SKM-1 (cell line): ENCODE results near the gene DCAF10.
"Not testable (repeated sequence)": the region's sequence is repeated elsewhere in the genome, so short reads cannot be mapped to it uniquely, and the experiment has no call there.

Source experiments
- DNase-seq: peaks from one replicate; lab custom pipeline; 2025; ENCODE audit not compliant: unreplicated experiment; lab: John Stamatoyannopoulos, UW

The DCAF10 gene, protein sequence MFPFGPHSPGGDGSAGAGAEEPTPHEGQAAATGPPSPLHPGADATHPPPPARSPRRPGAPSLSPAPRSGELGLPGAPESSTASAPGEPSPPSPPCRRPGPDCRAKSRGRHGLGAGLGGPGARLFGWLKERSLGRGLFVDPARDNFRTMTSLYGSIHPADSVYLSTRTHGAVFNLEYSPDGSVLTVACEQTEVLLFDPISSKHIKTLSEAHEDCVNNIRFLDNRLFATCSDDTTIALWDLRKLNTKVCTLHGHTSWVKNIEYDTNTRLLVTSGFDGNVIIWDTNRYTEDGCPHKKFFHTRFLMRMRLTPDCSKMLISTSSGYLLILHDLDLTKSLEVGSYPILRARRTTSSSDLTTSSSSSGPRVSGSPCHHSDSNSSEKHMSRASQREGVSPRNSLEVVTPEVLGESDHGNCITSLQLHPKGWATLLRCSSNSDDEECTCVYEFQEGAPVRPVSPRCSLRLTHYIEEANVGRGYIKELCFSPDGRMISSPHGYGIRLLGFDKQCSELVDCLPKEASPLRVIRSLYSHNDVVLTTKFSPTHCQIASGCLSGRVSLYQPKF

DNA sequence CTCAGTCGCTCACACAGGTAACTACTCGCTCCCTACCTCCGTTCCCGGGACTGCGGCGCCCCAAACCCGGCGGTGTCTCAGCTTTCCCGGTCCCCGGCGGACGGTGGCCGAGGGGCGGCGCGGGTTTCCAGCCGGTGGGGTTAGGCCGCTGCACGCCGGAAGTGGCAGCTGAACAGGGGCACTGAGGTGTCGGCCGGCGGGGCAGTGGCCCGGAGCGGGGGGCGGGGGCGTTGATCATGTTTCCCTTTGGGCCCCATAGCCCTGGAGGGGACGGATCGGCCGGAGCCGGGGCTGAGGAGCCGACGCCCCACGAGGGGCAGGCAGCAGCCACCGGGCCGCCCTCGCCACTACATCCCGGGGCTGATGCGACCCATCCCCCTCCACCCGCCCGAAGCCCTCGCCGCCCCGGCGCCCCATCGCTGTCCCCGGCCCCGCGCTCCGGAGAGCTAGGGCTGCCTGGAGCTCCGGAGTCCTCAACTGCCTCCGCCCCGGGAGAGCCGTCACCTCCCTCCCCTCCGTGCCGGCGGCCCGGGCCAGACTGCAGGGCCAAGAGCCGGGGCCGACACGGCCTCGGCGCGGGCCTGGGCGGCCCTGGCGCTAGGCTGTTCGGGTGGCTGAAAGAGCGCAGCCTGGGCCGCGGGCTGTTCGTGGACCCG, at the start of gene DCAF10:
DCAF10 (plus strand) TSS at position 167 of the 656 bp plus-strand sequence; CDS start at position 237, 70 bp downstream.
- peak; percentile 53 for DNase-seq

DNA sequence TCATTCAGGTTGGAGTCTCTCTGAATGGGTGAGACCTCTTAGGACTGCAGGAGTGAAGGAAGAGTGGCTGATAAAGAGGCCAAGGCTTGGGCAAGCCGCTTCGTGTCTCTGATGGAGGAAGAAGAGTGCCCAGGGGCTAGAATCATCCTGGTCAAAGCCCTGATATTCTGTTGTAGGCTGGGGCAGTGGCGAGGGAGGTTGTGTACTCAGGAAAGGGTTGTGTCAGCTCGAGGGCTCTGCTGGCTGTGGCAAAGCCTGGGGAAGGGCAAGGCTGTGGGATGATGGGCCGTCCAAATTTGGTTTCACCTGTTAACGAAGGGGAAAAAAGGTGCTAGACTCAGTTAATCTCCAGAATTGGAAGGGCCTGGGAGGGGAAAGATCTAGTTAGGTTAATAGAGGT, 49.4 kb upstream of the DCAF10 start:
- no peak for DNase-seq

DNA sequence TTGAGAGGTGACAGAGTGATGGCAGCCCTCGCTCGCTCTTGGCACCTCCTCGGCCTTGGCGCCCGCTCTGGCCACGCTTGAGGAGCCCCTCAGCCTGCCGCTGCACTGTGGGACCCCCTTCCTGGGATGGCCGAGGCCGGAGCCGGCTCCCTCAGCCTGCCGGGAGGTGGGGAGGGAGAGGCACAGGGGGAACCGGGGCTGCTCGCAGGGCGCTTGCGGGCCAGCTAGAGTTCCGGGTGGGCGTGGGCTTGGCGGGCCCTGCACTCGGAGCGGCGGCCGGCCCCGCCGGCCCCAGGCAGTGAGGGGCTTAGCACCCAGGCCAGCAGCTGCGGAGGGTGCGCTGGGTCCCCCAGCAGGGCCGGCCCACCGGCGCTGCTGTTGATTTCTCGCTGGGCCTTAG, 48.9 kb upstream of the DCAF10 start:
- not testable (repeated sequence) for DNase-seq

DNA sequence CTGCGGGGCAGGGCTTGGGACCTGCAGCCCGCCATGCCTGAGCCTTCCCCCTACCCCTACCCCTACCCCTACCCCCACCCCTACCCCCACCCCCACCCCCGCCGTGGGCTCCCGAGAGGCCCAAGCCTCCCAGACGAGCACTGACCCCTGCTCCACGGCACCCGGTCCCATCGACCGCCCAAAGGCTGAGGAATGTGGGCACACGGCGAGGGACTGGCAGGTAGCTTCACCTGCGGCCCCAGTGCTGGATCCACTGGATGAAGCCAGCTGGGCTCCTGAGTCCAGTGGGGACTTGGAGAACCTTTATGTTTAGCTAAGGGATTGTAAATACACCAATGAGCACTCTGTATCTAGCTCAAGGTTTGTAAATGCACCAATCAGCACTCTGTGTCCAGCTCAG, 48.5 kb upstream of the DCAF10 start:
- not testable (repeated sequence) for DNase-seq

DNA sequence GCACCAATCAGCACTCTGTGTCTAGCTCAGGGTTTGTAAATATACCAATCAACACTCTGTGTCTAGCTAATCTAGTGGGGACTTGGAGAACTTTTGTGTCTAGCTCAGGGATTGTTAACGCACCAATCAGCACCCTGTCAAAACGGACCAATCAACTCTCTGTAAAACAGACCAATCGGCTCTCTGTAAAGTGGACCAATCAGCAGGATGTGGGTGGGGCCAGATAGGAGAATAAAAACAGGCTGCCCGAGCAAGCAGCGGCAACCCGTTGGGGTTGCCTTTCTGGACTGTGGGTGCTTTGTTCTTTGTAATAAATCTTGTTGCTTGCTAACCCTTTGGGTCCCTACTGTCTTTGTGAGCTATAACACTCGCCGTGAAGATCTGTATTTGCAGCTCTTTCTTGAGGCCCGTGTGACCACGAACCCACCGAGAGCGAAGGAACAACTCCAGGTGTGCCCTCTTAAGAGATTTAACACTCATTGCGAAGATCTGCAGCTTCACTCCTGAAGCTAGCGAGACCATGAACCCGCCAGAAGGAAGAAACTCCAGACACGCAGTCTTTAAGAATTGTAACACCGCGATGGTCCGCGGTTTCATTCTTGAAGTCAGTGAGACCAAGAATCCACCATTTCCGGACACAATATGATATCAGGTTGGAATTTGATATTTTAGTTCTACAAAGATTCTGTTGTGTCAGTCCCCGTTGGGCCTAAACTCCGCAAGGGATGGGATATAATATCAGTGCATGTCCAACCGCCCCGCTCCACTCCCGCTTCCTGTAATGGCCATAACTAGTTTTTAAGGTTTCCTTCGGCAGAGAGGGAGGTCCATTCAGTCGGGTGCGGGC, 47.7 kb upstream of the DCAF10 start:
- DNase-seq = no peak

DNA sequence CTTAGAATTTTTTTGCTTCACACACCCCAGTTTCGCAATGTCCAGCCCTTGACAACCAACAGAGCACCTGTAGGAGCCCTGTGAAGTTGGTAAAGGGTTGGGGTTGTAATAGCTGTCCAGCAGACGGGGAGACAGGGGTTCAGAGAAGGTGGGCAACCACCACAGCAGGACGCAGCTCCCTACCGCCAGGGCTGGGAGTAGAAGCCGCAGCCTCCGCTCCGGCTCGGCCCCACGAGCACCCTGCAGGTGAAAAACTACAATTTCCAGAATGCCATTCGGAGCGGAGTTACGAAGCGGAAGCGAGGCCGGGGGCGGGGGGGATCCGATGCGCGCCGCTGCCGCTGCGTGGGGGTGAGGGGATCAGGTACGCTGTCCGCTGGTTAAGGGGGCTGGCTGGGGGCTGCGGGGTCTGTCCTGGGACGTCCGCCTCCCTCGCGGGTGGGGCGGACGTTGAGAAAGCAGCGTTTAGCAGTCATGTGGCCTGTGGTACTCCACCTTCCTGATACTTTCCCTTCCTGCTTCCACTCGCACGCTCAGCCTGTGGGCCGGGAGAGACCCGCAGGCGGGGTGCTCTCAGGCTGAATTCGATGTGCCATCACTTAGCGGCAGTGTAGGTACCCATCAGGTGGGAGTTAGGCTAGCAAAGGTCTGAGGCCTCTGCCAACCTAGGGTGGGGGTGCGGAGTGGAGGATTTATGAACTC, 47.0 kb upstream of the DCAF10 start, which contains the start of gene TRMT10B:
TRMT10B (plus strand) TSS at position 317 of the 702 bp plus-strand sequence. CDS start 8,127 bp downstream, outside the sequence.
- DNase-seq = peak; percentile 43

DNA sequence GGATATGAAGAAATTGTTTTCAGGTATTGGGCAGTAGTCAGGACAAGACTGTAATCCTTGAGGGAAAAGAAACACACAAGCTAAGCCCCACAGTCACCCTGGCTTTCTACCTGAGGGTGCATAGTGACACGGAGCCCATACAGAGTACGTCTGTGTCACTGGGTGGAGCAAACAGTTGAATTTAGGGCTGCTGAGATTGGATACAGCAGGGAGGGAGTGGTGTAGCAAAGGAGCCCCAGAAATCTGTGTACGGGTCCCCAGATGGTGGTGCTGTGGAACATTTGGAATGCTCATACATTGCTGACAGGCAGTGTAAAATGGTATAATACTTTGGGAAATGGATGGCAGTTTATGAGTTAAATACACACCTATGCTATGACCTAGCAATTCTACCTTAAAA, 41.9 kb upstream of the DCAF10 start:
- no peak for DNase-seq

DNA sequence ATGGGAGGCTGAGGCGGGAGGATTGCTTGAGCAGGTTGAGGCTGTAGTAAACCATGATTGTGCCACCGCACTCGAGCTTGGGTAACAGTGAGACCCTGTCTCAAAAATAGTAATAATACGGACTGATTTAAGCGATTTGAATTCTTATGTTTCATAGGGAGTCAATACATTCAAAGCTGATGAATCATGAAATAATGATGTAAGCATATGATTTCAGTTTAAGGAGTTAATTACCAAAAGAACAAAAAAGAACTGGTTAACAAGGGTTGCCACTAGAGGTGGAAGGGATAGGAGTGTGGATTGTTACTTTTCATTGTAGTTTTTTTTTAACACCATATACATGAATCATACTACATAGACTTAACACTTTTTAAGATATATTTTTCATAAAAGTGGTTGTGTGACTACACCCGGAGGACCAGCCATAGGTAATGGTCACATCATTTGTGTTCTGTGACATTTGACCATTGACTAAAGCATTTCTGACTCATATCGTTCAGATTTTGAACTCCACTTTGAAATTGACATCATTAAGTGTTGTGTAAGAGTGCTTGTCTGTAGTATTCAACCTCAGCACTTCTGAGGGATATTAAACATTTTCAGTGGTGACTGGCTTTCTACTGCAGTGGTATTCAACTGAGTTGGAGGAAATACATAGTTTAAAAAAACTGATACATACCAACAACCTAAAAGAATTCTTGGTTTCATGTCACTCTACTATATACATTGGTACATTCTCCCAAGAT, 40.0 kb upstream of the DCAF10 start:
- no peak for DNase-seq

DNA sequence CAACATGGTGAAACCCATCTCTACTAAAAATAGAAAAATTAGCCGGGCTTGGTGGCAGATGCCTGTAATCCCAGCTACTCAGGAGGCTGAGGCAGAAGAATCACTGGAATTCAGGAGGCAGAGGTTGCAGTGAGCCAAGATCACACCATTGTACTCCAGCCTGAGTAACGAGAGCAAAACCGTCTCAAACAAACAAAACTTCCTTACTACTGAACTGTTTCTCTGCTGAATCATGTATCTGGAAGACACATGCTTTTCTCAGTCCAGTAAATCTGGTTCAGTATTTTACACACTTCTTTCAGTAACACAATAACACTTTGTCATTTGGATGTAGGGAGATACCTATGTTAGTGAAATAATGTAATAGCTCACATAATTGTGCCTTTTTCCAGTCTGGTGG, 39.1 kb upstream of the DCAF10 start:
- no peak for DNase-seq

DNA sequence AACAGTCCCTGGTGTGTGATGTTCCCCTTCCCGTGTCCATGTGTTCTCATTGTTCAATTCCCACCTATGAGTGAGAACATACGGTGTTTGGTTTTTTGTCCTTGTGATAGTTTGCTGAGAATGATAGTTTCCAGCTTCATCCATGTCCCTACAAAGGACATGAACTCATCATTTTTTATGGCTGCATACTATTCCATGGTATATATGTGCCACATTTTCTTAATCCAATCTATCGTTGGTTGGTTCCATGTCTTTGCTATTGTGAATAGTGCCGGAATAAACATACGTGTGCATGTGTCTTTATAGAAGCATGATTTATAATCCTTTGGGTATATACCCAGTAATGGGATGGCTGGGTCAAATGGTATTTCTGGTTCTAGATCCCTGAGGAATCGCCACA, 35.3 kb upstream of the DCAF10 start:
- not testable (repeated sequence) for DNase-seq

DNA sequence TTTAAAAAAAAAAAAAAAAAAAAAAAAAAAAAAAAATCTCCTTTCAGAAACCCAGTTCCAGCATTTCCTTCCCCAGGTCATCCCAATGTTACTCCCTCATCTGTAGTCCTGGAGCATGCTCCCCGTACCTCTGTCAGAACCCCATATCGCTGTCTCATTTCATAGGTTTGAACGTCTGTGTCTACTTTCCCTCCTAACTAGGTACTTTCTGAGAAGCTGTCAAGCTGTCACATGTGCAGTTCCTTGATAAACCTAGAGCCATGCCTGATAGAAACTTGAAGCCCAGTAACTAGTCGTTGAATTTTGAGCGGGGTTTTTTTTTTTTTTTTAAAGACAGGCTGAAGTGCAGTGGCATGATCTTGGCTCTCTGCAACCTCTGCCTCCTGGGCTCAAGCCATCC, 31.3 kb upstream of the DCAF10 start:
- no peak for DNase-seq

DNA sequence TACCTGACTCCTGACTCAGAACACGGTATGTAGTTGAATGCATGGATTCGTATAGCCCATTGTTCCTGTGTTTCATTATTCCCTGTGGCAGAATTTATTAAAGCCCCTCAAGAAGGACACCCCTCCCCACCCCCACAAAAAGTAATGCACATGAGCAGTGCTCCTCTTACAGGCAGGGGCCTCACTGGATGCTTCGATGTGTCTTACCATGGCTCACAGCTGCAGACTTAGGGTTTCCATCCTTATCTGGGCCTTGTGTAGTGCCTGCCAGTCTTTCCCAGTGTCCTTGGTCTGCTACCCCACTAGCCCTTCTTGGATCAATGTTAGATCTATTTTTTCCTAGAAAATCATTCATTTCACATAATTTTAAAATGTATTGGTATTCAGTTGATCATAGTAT, 30.6 kb upstream of the DCAF10 start:
- DNase-seq = no peak

DNA sequence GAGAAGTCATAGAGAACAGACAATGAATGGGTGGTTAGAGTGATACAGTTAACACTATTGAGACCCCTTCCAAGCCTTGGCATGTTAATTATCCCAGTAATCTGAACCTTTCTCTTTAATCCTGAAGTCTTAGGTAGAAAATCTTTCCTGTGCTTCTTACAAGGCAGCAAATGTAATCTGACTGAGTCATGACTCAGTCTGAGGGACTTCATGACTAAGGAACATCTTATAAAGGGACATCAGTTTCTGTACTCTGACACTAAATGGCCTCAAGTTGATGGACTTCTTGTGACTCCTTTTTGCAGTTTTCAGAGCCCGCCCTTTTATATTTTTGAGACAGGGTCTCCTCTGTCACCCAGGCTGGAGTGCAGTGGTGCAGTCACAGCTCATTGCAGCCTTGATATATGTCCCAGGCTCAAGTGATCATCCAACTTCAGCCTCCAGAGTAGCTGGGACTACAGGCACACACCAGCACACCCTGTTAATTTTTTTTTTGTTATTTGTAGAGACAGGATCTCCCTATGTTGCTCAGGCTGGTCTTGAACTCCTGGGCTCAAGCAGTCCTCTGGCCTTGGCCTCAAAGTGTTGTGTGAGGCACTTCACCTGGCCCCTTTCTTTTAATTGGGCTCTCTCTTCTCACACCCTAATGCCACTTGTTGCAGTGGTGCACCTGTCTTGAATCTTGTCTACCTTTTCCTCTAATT, 25.2 kb upstream of the DCAF10 start:
- DNase-seq = no peak

DNA sequence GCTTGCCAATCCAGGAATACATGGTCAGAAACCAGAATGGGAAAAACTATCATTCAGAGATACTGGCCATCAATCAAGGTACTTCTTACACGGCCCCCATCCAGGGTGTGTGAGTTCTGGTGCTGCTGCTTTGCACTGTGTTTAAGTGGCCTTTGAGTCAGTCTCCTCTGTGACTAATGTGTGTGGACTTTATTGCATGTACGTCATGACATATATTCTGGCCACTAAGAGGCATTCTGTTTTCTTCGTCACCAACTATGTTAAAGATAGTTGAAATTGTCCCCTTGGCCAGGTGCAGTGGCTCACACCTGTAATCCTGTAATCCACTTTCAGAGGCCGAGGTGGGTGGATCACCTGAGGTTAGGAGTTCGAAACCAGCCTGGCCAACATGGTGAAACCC, 24.3 kb upstream of the DCAF10 start:
- no peak for DNase-seq

DNA sequence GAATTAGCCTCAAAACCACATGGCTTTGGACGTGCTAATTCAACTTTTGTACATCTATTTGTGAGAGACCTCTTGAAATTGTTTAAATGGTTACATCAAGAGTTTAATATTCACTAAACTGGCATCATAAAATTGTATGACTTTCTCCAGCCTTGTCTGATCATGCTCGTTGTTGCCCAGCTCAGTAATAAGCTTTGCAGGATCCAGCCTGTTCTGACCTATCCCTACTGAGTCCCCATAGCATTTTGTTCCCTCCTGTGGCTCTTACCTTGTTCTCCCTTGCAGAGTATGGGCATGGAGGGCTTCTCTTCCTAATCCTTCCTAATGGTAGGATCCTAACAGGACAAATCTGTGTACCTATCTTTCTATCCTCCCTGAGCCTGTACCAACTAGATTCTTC, 22.1 kb upstream of the DCAF10 start:
- no peak for DNase-seq

DNA sequence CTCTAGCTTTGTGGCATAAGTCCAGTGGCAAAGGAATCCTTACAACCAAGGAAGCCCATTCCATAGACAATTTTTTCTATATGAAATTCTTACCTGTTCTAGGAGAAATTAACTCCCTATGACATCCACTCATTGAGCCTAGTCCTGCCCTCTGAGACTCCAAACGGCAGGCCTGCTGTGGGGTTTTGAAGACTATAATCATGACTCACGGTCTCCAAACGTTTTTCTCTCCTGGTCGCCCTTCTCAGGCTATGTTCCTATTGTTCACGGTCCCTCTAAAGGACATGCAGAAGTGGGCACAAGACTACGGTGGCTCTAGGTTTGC, 16.3 kb upstream of the DCAF10 start:
- DNase-seq = no peak

DNA sequence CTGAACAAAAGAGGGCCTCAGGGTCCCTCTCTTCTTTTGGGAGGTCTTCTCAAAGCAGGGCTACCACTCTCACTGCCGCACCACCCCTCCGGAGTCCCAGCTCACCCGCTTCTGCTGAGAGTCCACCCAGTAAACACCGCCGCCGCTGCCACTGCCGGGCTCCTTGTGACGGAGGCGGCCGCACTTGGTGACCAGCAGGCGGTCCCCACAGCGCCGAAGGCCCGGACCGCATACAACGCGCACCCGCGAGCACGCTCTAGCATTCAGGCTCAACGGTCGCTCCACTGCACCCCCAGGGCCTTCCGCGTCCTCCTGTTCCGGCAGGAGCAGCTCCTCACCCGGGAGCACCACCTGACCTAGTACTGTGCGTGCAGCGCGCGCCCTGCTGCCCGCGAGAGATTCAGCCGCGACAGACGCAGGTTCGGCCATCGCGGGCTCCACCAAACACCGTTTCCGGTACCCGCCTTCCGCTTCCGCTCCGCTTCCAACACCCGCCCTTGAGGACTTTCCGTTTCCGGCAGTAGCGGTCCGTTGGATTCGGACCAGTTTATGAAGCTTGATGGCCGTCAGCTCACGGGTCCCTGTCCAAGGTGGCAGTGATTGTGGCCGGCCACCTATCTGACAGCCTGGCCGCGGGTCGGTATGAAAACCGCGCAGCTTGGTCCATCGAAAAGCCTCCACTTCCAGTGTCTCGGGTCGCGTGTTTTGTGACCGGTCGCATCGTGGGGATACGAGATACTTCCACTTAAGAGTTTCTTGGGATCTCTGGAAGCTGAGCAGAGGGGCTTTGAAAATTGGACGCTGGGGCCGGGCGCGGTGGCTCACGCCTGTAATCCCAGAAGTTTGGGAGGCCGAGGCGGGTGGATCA, 15.7 kb upstream of the DCAF10 start, which contains the start of gene EXOSC3:
EXOSC3 (minus strand) TSS at position 449 of the 868 bp plus-strand sequence; CDS start at position 429, 20 bp downstream.
- DNase-seq = peak; percentile 84

DNA sequence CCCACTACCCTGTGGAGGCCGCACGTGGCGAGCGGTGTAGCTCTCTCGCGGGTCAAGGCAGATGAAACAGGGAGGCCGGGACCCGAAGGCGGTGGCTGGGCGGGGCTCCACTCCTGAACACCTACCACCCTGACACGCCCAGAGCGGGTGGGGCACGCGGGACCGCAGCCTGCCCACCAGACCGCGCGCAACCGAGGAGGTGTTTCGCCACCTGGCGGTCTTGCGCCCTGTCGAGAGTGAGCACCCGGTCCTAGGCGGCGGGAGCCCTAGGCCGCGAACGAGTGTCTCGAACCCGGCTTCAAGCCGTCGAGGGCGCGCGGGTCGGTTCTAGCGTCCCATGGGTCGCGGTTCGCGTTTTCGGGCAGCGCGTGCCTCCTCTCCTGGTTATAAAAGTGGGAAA, 13.5 kb upstream of the DCAF10 start:
- no peak for DNase-seq
